ENCODE data around the gene GRXCR2.

DNA sequence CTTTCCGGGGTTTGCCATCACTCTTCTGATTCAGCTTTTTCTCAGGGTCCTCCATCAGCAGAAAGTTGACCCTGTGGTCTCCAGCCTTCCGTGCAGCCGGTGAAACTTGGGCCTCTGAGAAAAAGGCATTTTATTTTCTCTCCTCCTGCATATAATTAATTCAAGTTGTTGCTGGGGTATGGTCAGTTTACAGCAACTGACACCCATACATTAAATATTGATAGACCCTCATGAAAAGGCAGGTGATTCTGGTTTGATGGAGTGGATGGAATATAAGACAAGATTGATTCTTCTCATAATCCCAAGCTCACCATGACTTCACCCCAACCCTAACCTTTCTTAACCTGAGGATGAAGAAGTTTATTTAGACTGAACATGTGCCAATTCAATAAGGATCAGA, at the start of gene GRXCR2:
- TF ChIP-seq GATA3 (IDR thresholded peaks at IDR 0.05; ENCODE audit: low read depth, low read length) = no peak
- no peak for TF ChIP-seq GATA2 (IDR thresholded peaks at IDR 0.05; ENCODE audit: low read depth, low read length)
